HepG2 (cell line): Measurements from ENCODE around the gene SLC2A11. TPM values are rescaled to one million over a fixed set of nuclear protein-coding genes. Genes with fewer than 3 reads are reported as not detected.

ENCODE experiments used
- ELF1 ChIP-seq: sonication (generic); formaldehyde crosslinking; IDR thresholded peaks from 2 replicates; pipeline ENCODE4 v1.4.0; 2020; ENCODE audit warnings: missing genetic modification reagents
- ELK4 ChIP-seq: sonication (generic); formaldehyde crosslinking; IDR thresholded peaks from 2 replicates; pipeline ENCODE4 v1.9.0; 2021; ENCODE audit warnings: missing genetic modification reagents, borderline replicate concordance
- NRL ChIP-seq: sonication (generic); formaldehyde crosslinking; IDR thresholded peaks from 2 replicates; pipeline ENCODE4 v1.5.0; 2020; ENCODE audit warnings: missing genetic modification reagents, mild to moderate bottlenecking, moderate library complexity, borderline replicate concordance
- POGK ChIP-seq: sonication (generic); formaldehyde crosslinking; conservative IDR thresholded peaks from 2 replicates; pipeline ENCODE4 v1.8.0; 2022; ENCODE audit warnings: mild to moderate bottlenecking, moderate library complexity, missing genetic modification reagents
- PRPF4 ChIP-seq: fragments of 200-400 bp; formaldehyde crosslinking; IDR thresholded peaks from 2 replicates; pipeline ENCODE4 v1.6.1; 2016; ENCODE audit warnings: low read length, low read depth; ENCODE audit not compliant: poor library complexity, severe bottlenecking
- RBM22 ChIP-seq: fragments of 200-400 bp; formaldehyde crosslinking; optimal IDR thresholded peaks from 2 replicates; pipeline ENCODE3; 2017; ENCODE audit warnings: mild to moderate bottlenecking, low read length, moderate library complexity
- SNAPC2 ChIP-seq: sonication (generic); formaldehyde crosslinking; IDR thresholded peaks from 2 replicates; pipeline ENCODE4 v1.8.1; 2022; ENCODE audit warnings: mild to moderate bottlenecking, missing genetic modification reagents
- ZBTB44 ChIP-seq: sonication (generic); formaldehyde crosslinking; IDR thresholded peaks from 2 replicates; pipeline ENCODE4 v1.4.0; 2020; ENCODE audit warnings: missing genetic modification reagents
- ZC3H4 ChIP-seq: sonication (generic); formaldehyde crosslinking; IDR thresholded peaks from 2 replicates; pipeline ENCODE4 v1.4.0; 2020; ENCODE audit warnings: missing genetic modification reagents, borderline replicate concordance
- ZFP90 ChIP-seq: sonication (generic); formaldehyde crosslinking; IDR thresholded peaks from 2 replicates; pipeline ENCODE4 v1.8.0; 2022; ENCODE audit warnings: missing genetic modification reagents, mild to moderate bottlenecking, inconsistent platforms, borderline replicate concordance
- ZNF407 ChIP-seq: sonication (generic); formaldehyde crosslinking; IDR thresholded peaks from one replicate; pipeline ENCODE4 v1.5.1; 2020; ENCODE audit warnings: mild to moderate bottlenecking, missing genetic modification reagents; ENCODE audit errors: not compliant biosample characterization
- ZNF546 ChIP-seq: sonication (generic); formaldehyde crosslinking; conservative IDR thresholded peaks from 2 replicates; pipeline ENCODE4 v1.8.1; 2023; ENCODE audit warnings: mild to moderate bottlenecking, missing genetic modification reagents
- ZNF549 ChIP-seq: sonication (generic); formaldehyde crosslinking; IDR thresholded peaks from 2 replicates; pipeline ENCODE4 v1.5.0; 2020; ENCODE audit warnings: missing genetic modification reagents
- ZNF563 ChIP-seq: sonication (generic); formaldehyde crosslinking; IDR thresholded peaks from 2 replicates; pipeline ENCODE4 v1.8.0; 2022; ENCODE audit warnings: mild to moderate bottlenecking, moderate library complexity, missing genetic modification reagents
- ZNF83 ChIP-seq: sonication (generic); formaldehyde crosslinking; IDR thresholded peaks from 2 replicates; pipeline ENCODE4 v1.4.0; 2020; ENCODE audit warnings: missing genetic modification reagents, mild to moderate bottlenecking, borderline replicate concordance
- polyA plus RNA-seq, 8 experiments: library from polyadenylated mRNA; depleted of rRNA in 3 of 8; stranded (reverse) in 7 of 8; unstranded in 1 of 8; fragments of >200 nt; fragmentation: Illumina TruSeq in 4 of 8; extraction: Trizol in 4 of 8; gene quantifications; 2 replicates each; pipeline versions ENCODE4 v1.2.1 to v1.2.3, GENCODE V29; 2011 to 2016; ENCODE audit warnings: low read depth in 4 of 8, missing spikeins in 1 of 8, mixed read lengths in 1 of 8; ENCODE audit not compliant: insufficient read depth in 1 of 8
- total RNA-seq, 5 experiments: library from RNA; depleted of rRNA; stranded (reverse); fragments of >200 nt; fragmentation: Illumina TruSeq; extraction: Trizol; gene quantifications; 2 replicates each; pipeline ENCODE4 v1.2.3, GENCODE V29; 2016; ENCODE audit warnings: low read depth in 1 of 5

The SLC2A11 gene
- total and polyA plus RNA-seq, 2 of the 13 experiments (the other 11 are each of a cell fraction or from before 2014, with no cell fraction given) = 15.2 to 15.4 TPM

GRCh38 chr22:23893945-23894709 is 36.5 kb downstream of the SLC2A11 start, which contains the start of gene MIF (continued):
- TF ChIP-seq ELK4 (CRISPR knock-in tag) (no peak), ZBTB44 (no peak), ZC3H4 (CRISPR knock-in tag) (0 out of 2 replicates have a peak, but pooled peaks have one; percentile 78), ZFP90 (CRISPR knock-in tag) (0 out of 2 replicates have a peak, but pooled peaks have one; percentile 39), ZNF407 (CRISPR knock-in tag) (peak; percentile 82), RBM22 (no peak), SNAPC2 (CRISPR knock-in tag) (peak; percentile 72; the same call in 1 of the 2 replicates), ZNF549 (CRISPR knock-in tag) (no peak), ELF1 (CRISPR knock-in tag) (peak; percentile 90), ZNF83 (CRISPR knock-in tag) (no peak), PRPF4 (no peak), NRL (CRISPR knock-in tag) (peak; percentile 12), POGK (CRISPR knock-in tag) (peak; percentile 8; the same call in 1 of the 2 replicates), ZNF546 (no peak), ZNF563 (peak; percentile 75; the same call in 1 of the 2 replicates)
